Pancreas (tissue), 10 donors: ENCODE measurements around the gene BNIP5. TPM values are rescaled to one million over a fixed set of nuclear protein-coding genes. Genes with fewer than 3 reads are reported as not detected.

Experiments used
- ATAC-seq, 4 donors: fragments of 200-7000 bp; cut with Tn5 transposase; one replicate each; pipeline versions ENCODE4 v1.8.0 to v1.9.1; 2020; ENCODE audit warnings: mild to moderate bottlenecking in 4 of 4, moderate library complexity in 4 of 4
- DNase-seq, 6 donors: peaks; one replicate each; pipeline ENCODE4 v3.0.0-alpha.2; 2020
- FAIRE-seq: peaks from 2 replicates; lab custom pipeline; 2012; peaks lifted over from hg19 to GRCh38; lab: Jason Lieb, UNC
- H3K27ac ChIP-seq, 4 donors: fragments of 200-600 bp; sonication (generic); 1 replicate in 3 of 4; 2 replicates in 1 of 4; pipeline versions ENCODE4 v1.5.0 to v1.8.0; 2020
- H3K27me3 ChIP-seq, 4 donors: fragments of 200-600 bp; one replicate each; pipeline ENCODE4 v1.8.0; 2021
- H3K36me3 ChIP-seq, 3 donors: fragments of 200-600 bp; sonication (generic) in 1 of 3; one replicate each; pipeline versions ENCODE4 v1.5.0 to v1.8.0; 2020 to 2021
- H3K4me1 ChIP-seq, 3 donors: fragments of 200-600 bp; one replicate each; pipeline ENCODE4 v1.8.0; 2021
- H3K4me3 ChIP-seq, 4 donors: fragments of 200-600 bp; sonication (generic) in 2 of 4; one replicate each; pipeline versions ENCODE4 v1.5.0 to v1.8.0; 2020 to 2021
- H3K9me3 ChIP-seq, 4 donors: fragments of 200-600 bp; one replicate each; pipeline ENCODE4 v1.8.0; 2021
- CTCF ChIP-seq, 4 donors: fragments of 200-600 bp; sonication (generic) in 3 of 4; IDR thresholded peaks; one replicate each; pipeline versions ENCODE4 v1.5.0 to v1.8.0; 2021; ENCODE audit warnings: antibody characterized with exemption in 4 of 4
- WGBS, 2 donors: extraction: QIAGEN DNeasy Blood & Tissue Kit; methylation state at CpG; one replicate each; pipeline ENCODE4 v1.1.7; 2013; 5-methylcytosine and 5-hydroxymethylcytosine counted together
- intact Hi-C, 3 donors: fragments of 100-400 bp; cut with DNase I; formaldehyde crosslinking; loops; one replicate each; pipeline versions ENCODE4 v1.11.1 to v1.14.2; 2022
- polyA plus RNA-seq, 2 donors: library from polyadenylated mRNA; stranded (reverse); fragments of 200-250 nt; gene quantifications; one replicate each; pipeline ENCODE4 v1.2.3, GENCODE V29; 2013
- total RNA-seq, 6 donors: library from RNA; stranded (reverse); fragmentation: NEBNext Ultra II Directional in 4 of 6; extraction: Animal tissue kit (Norgen Biotek cat#: 25700) in 4 of 6; gene quantifications; one replicate each; pipeline versions ENCODE4 v1.2.1 to v1.2.4, GENCODE V29; 2021 to 2023
- donor health status: healthy with polysubstance abuse.
- donor health status: DM: no; HTN: no; CAD: no; lungs with moderate emphysema.
- donor health status: DM: no; HTN: no; CAD: no.
- donor health status: control.
- donor health status: control.
- donor health status: Bipolar disorder and iron deficiency.
- donor health status: DM: yes; HTN: yes; CAD: no.
- donor health status: DM: no; HTN: no; CAD: no.
- donor health status: DM: no; HTN: no; CAD: no.
- donor health status: DM: yes; HTN: yes; CAD: no.

BNIP5 gene
- total and polyA plus RNA-seq, 8 donors = 0.12 to 37.5 (median 0.38) TPM

- no peak for DNase-seq
Observed at GRCh38 chr6:36376742-36377141, 40.1 kb upstream of the BNIP5 start.

GRCh38 chr6:36376183-36376582 is 39.5 kb upstream of the BNIP5 start:
- Histone ChIP-seq H3K9me3 (no peaks in the 10 kb centered on the region), H3K36me3 (no peaks in the 10 kb centered on the region), H3K4me3 (no peak overlapping the region), H3K27ac (no peak overlapping the region), H3K27me3 (no peaks in the 10 kb centered on the region), H3K4me1 (no peaks in the 10 kb centered on the region)
- FAIRE-seq = no peak
- 86 to 92% methylated on average over 6 to 8 of the region's 8 CpGs for WGBS, 2 donors
- DNase-seq = no peak
- TF ChIP-seq CTCF (IDR thresholded peaks at IDR 0.05) = no peak
- ATAC-seq = no peak
- intact Hi-C loops = no loop called here

More at GRCh38 chr6:36376742-36377141, 40.1 kb upstream of the BNIP5 start:
- Histone ChIP-seq H3K27ac (no peak overlapping the region), H3K4me1 (no peaks in the 10 kb centered on the region), H3K36me3 (no peaks in the 10 kb centered on the region), H3K27me3 (no peaks in the 10 kb centered on the region), H3K4me3 (no peak overlapping the region), H3K9me3 (no peaks in the 10 kb centered on the region)
- no peak for TF ChIP-seq CTCF (IDR thresholded peaks at IDR 0.05)
- ATAC-seq (no peak), FAIRE-seq (no peak)
- 91 to 92% methylated on average over 8 of the region's 8 CpGs for WGBS, 2 donors
- intact Hi-C loops = no loop called here

- Histone ChIP-seq H3K4me3 (no peak overlapping the region), H3K36me3 (no peaks in the 10 kb centered on the region), H3K4me1 (no peaks in the 10 kb centered on the region), H3K27me3 (no peaks in the 10 kb centered on the region), H3K27ac (no peak overlapping the region), H3K9me3 (no peaks in the 10 kb centered on the region)
- no peak for FAIRE-seq
- no peak for TF ChIP-seq CTCF (IDR thresholded peaks at IDR 0.05)
- WGBS, 2 donors = 84 to 87% methylated on average over 20 of the region's 20 CpGs
- no peak for DNase-seq
- no peak for ATAC-seq
- intact Hi-C loops = no loop called here
Observed at GRCh38 chr6:36375644-36376155, 39.0 kb upstream of the BNIP5 start.

GRCh38 chr6:36374972-36375371 is 38.3 kb upstream of the BNIP5 start:
- no peaks in the 10 kb centered on the region for H3K4me1 ChIP-seq
- H3K27ac ChIP-seq = no peak overlapping the region
- no peaks in the 10 kb centered on the region for H3K27me3 ChIP-seq
- WGBS, 2 donors = 76 to 81% methylated on average over 8 of the region's 8 CpGs
- no peak for DNase-seq
- TF ChIP-seq CTCF (IDR thresholded peaks at IDR 0.05) = no peak
- FAIRE-seq = no peak
- ATAC-seq = no peak
- H3K4me3 ChIP-seq = no peak overlapping the region
- H3K36me3 ChIP-seq = no peaks in the 10 kb centered on the region
- intact Hi-C loops = no loop called here
- H3K9me3 ChIP-seq = no peaks in the 10 kb centered on the region

GRCh38 chr6:36374194-36374593 is 37.5 kb upstream of the BNIP5 start:
- no peaks in the 10 kb centered on the region for H3K9me3 ChIP-seq
- no peaks in the 10 kb centered on the region for H3K36me3 ChIP-seq
- FAIRE-seq = no peak
- ATAC-seq = no peak
- 78 to 88% methylated on average over 4 of the region's 4 CpGs for WGBS, 2 donors
- no peak for TF ChIP-seq CTCF (IDR thresholded peaks at IDR 0.05)
- DNase-seq = no peak
- H3K4me1 ChIP-seq = no peaks in the 10 kb centered on the region
- H3K27me3 ChIP-seq = no peaks in the 10 kb centered on the region
- H3K27ac ChIP-seq = no peak overlapping the region
- intact Hi-C loops = no loop called here
- H3K4me3 ChIP-seq = no peak overlapping the region
